Cardiac muscle cell (in vitro differentiated cells and primary cell): Measurements from ENCODE around the gene GCDH. TPM values are rescaled to one million over a fixed set of nuclear protein-coding genes. Genes with fewer than 3 reads are reported as not detected.

Experiments
- DNase-seq, 2 donors: peaks; one replicate each; pipeline versions ENCODE4 v3.0.0 to v3.0.0-alpha.2; 2010 to 2017; ENCODE audit warnings: low read depth in 1 of 2, low spot score in 1 of 2
- H3K27ac ChIP-seq: fragments of 200-600 bp; sonication (generic); 2 replicates; pipeline ENCODE4 v1.5.1; 2016
- H3K27me3 ChIP-seq: fragments of 200-600 bp; sonication (generic); 2 replicates; pipeline ENCODE4 v1.6.0; 2016; ENCODE audit warnings: control low read depth
- H3K36me3 ChIP-seq: fragments of 200-600 bp; sonication (generic); 2 replicates; pipeline ENCODE4 v1.5.1; 2016; ENCODE audit warnings: control low read depth
- H3K4me1 ChIP-seq: fragments of 200-600 bp; sonication (generic); 2 replicates; pipeline ENCODE4 v1.8.1; 2017; ENCODE audit warnings: low read depth, mild to moderate bottlenecking, mixed run types
- H3K4me3 ChIP-seq: fragments of 200-600 bp; sonication (generic); 2 replicates; pipeline ENCODE4 v1.5.1; 2016; ENCODE audit warnings: mild to moderate bottlenecking
- H3K9me3 ChIP-seq: fragments of 200-600 bp; sonication (generic); 2 replicates; pipeline ENCODE4 v1.5.1; 2017; ENCODE audit warnings: low read depth, mild to moderate bottlenecking, control low read depth
- CTCF ChIP-seq: IDR thresholded peaks from 2 replicates; pipeline ENCODE4 v1.5.1; 2012; ENCODE audit warnings: low read depth, mild to moderate bottlenecking, low read length
- polyA plus RNA-seq: library from polyadenylated mRNA; unstranded; fragments of >200 nt; fragmentation: Nextera tagmentation; extraction: Ambion mirVana; gene quantifications from 2 replicates; pipeline ENCODE4 v1.2.1, GENCODE V29; 2016
- total RNA-seq: library from RNA; depleted of rRNA; stranded (reverse); fragments of >200 nt; gene quantifications from 2 replicates; pipeline ENCODE4 v1.2.3, GENCODE V29; 2016

The GCDH gene
- total and polyA plus RNA-seq, 2 experiments from 2014 or later = 28.5 to 54.9 TPM

- TF ChIP-seq CTCF = no peak
- H3K4me1 ChIP-seq = peaks cover 3% of the 10 kb centered on the region
- peaks cover 19% of the 10 kb centered on the region for H3K36me3 ChIP-seq
- H3K9me3 ChIP-seq = no peaks in the 10 kb centered on the region
- H3K27ac ChIP-seq = peak within 1 kb of the TSS; percentile 5
- peak within 1 kb of the TSS; percentile 89 for H3K4me3 ChIP-seq
- DNase-seq = peak; percentile 92 to 94
- no peaks in the 10 kb centered on the region for H3K27me3 ChIP-seq
Measured at GRCh38 chr19:12933287-12934072, 42.5 kb downstream of the GCDH start, which contains the start of gene FARSA. TSS of gene FARSA (minus strand) at chr19:12933711. CDS start at chr19:12933696, 15 bp downstream.

GRCh38 chr19:12935071-12935470 lies 44.1 kb downstream of the GCDH start:
- no peak for DNase-seq
- H3K9me3 ChIP-seq = no peaks in the 10 kb centered on the region
- no peak for TF ChIP-seq CTCF

GRCh38 chr19:12936582-12936981 lies 45.6 kb downstream of the GCDH start:
- no peak for TF ChIP-seq CTCF
- H3K4me3 ChIP-seq = no peak overlapping the region
- peaks cover 12% of the 10 kb centered on the region for H3K4me1 ChIP-seq
- no peaks in the 10 kb centered on the region for H3K27me3 ChIP-seq
- H3K27ac ChIP-seq = no peak overlapping the region
- H3K36me3 ChIP-seq = peaks cover 21% of the 10 kb centered on the region
- no peak for DNase-seq
- H3K9me3 ChIP-seq = no peaks in the 10 kb centered on the region

More at GRCh38 chr19:12935071-12935470, 44.1 kb downstream of the GCDH start:
- H3K36me3 ChIP-seq = peaks cover 17% of the 10 kb centered on the region
- peaks cover 9% of the 10 kb centered on the region for H3K4me1 ChIP-seq
- no peak overlapping the region for H3K27ac ChIP-seq
- no peaks in the 10 kb centered on the region for H3K27me3 ChIP-seq
- no peak overlapping the region for H3K4me3 ChIP-seq

- Histone ChIP-seq H3K4me3 (peak overlapping the region; percentile 31), H3K4me1 (peaks cover 12% of the 10 kb centered on the region), H3K27ac (peak overlapping the region; percentile 41), H3K9me3 (no peaks in the 10 kb centered on the region), H3K36me3 (peaks cover 25% of the 10 kb centered on the region), H3K27me3 (no peaks in the 10 kb centered on the region)
- TF ChIP-seq CTCF = no peak
- DNase-seq = no peak
Measured at GRCh38 chr19:12937093-12937926, 46.4 kb downstream of the GCDH start.

GRCh38 chr19:12937927-12938778 lies 47.2 kb downstream of the GCDH start, which contains the start of gene CALR:
TSS of gene CALR (plus strand) at chr19:12938609. CDS start at chr19:12938680, 71 bp downstream.
- H3K27me3 ChIP-seq = no peaks in the 10 kb centered on the region
- H3K4me1 ChIP-seq = peaks cover 12% of the 10 kb centered on the region
- TF ChIP-seq CTCF = peak; percentile 2
- peak within 1 kb of the TSS; percentile 90 for H3K4me3 ChIP-seq
- peak; percentile 100 for DNase-seq
- H3K36me3 ChIP-seq = peaks cover 26% of the 10 kb centered on the region
- H3K9me3 ChIP-seq = no peaks in the 10 kb centered on the region
- H3K27ac ChIP-seq = peak within 1 kb of the TSS; percentile 94
